GM13976 (cell line): ENCODE results near the gene STK4.
"Not testable (repeated sequence)": the region's sequence is repeated elsewhere in the genome, so short reads cannot be mapped to it uniquely, and the experiment has no call there.

Source experiments
- DNase-seq: peaks from one replicate; pipeline ENCODE4 v3.0.0; 2012; ENCODE audit warnings: low spot score
- CTCF ChIP-seq: IDR thresholded peaks from 2 replicates; pipeline ENCODE4 v1.5.1; 2012; ENCODE audit warnings: borderline replicate concordance, mild to moderate bottlenecking; ENCODE audit not compliant: insufficient read depth; ENCODE audit errors: extremely low read depth, missing control alignments, control extremely low read depth
- in situ Hi-C: fragments of 300-500 bp; cut with MboI; formaldehyde crosslinking; loops from one replicate; pipeline ENCODE4 v1.12.0; 2022; ENCODE audit warnings: low sequenced_read_pairs, mixed read lengths, inconsistent platforms; ENCODE audit not compliant: unreplicated experiment

Gene STK4

GRCh38 chr20:45020236-45020886 is 54.0 kb downstream of the STK4 start:
- TF ChIP-seq CTCF, result no peak
- in situ Hi-C loops, result no loop called here
- no peak for DNase-seq

- no peak for DNase-seq
- in situ Hi-C loops, result no loop called here
- no peak for TF ChIP-seq CTCF
Measured at GRCh38 chr20:45021631-45022030, 55.3 kb downstream of the STK4 start.

- not testable (repeated sequence) for DNase-seq
Measured at GRCh38 chr20:45023140-45023539, 56.8 kb downstream of the STK4 start.

GRCh38 chr20:45028424-45029136 is 62.3 kb downstream of the STK4 start:
- no peak for DNase-seq
- no peak for TF ChIP-seq CTCF
- in situ Hi-C loops, result no loop called here

More at GRCh38 chr20:45023140-45023539, 56.8 kb downstream of the STK4 start:
- in situ Hi-C loops, result not testable (repeated sequence)

- no peak for DNase-seq
- TF ChIP-seq CTCF, result no peak
- in situ Hi-C loops, result no loop called here
Measured at GRCh38 chr20:45029884-45030283, 63.6 kb downstream of the STK4 start.

- TF ChIP-seq CTCF, result no peak
- in situ Hi-C loops, result no loop called here
- no peak for DNase-seq
Measured at GRCh38 chr20:45032276-45032675, 66.0 kb downstream of the STK4 start.

GRCh38 chr20:45032781-45033180 is 66.5 kb downstream of the STK4 start:
- in situ Hi-C loops, result no loop called here
- no peak for DNase-seq

More at GRCh38 chr20:45032781-45033180, 66.5 kb downstream of the STK4 start:
- TF ChIP-seq CTCF, result no peak
